GM18517 (cell line): ENCODE measurements around the gene ZNF217.
"Not testable (repeated sequence)": the region's sequence is repeated elsewhere in the genome, so short reads cannot be mapped to it uniquely, and the experiment has no call there.

Experiments
- ATAC-seq: cut with Tn5 transposase; IDR thresholded peaks from one replicate; pipeline ENCODE4 v1.9.1; 2021; ENCODE audit warnings: mild to moderate bottlenecking, moderate library complexity; ENCODE audit not compliant: unreplicated experiment

Gene ZNF217

DNA sequence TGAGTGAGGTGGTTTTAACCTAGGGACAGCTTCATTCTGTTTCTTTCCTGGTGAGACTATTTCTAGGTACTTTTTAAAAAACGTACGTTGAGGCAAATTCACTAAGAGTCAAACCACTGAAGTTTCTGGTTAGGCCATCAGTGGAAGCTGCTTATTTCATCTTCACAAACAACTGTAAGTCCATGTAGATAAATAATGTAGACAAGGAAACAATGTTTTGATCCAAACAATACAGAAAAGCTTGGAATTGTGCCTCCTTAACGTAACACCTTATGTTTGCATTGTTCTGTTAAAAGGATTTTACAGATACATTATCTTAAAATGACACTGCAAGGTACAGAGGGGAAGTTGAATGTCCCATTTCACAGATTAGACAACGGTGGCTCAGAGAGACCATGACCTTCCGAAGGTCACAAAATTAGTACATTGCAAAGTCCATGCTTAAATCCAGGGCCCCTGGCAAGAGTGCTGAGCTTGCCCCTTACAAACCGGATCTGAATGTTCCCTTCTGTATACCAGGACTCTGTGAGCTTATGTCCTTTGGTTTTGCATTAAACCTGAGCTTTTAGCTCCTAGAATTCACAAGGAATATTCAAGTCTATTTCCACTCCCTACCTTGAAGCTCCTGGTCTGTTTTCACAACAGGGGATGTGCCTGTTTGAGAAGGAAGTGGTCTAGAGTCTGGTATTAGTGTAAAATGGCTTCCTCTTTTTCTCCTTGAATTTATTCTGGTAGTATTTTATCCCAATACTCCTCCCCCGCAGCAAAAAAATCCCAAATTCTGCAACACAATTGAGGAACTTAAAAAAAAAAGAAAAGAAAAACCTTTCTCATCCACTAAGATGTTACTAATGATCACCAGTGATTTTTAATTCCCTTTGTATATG, 28.9 kb upstream of the ZNF217 start:
- ATAC-seq: no peak

DNA sequence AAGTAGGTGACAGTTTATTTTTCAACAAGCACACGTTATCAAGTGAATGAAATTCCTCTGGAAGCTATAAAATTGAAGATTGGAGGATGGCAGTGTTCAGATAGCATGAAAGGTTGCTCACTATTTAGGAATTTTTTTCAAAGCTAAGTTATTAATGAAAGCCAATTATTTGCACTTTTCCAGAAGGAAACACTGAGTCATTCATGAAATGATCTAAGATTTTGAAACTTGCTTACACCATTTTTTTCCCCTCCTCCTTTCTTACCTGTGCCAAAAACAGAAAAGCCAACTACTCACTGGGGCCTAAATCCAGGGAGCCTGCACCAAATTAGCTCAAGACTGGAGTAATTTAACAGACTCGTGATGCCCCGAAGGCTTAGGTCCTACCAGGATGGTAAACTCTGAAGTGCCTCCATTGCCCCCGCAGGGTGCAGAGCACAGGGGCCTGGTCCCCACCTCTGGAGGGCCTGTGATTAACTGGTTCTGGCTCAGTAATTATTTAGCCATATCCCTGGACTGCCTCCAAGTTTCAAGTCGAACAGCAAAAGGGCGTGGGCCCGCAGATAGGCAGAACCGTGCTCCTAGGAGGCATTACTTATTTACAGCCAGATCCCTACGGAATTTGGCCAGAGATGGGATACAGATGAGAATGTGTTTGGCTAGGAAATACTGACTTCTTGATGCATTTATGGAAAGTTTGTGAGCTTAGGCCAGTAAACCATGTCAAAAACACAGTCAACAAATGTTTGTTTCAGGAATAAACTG, 28.0 kb upstream of the ZNF217 start:
- no peak for ATAC-seq

DNA sequence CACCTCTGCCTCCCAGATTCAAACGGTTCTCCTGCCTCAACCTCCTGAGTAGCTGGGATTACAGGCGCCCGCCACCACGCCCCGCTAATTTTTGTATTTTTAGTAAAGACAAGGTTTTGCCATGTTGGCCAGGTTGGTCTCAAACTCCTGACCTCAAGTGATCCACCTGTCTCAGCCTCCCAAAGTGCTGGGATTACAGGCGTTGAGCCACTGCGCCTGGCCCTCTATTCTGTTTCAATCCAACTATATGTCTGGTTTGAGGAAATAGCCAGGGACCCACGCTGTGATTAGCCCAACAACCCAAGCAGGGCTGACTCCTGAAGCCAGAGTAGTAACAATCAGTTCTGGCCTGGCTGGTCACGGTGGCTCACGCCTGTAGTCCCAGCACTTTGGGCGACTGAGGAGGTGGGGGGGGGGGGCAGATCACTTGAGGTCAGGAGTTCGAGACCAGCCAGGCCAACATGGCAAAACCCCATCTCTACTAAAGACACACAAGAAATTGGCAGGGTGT, 24.9 kb upstream of the ZNF217 start:
- ATAC-seq: not testable (repeated sequence)

DNA sequence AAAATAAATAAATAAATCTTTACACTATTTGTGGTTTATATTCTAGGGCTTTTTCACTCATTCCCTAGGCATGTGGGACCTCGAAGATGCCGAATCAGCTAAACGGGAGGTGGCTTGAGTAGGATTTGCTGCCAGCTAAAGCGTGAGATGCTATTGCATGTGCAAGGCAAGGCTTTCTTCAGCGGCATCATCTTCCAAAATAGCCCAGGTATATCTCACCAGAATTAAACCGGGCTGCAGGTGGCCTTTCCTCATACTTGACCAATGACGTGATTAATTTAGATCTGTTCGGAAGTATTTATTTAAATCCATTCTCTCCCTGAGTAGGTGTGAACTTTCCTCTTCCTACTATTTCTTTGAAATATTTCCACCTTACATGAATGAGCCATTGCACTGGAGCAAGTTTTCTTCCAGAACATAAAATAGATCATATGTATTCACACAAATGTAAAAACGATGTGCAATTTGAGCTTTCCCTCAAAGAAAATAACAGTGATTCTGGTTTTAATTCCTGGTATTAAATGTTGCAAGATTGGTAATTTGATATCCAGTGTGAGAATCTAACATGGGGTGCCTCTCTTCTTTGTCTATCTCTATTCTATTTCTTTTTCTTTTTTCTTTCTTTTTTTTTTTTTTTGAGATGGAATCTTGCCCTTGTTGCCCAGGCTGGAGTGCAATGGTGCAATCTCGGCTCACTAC, 24.3 kb upstream of the ZNF217 start:
- ATAC-seq: no peak

DNA sequence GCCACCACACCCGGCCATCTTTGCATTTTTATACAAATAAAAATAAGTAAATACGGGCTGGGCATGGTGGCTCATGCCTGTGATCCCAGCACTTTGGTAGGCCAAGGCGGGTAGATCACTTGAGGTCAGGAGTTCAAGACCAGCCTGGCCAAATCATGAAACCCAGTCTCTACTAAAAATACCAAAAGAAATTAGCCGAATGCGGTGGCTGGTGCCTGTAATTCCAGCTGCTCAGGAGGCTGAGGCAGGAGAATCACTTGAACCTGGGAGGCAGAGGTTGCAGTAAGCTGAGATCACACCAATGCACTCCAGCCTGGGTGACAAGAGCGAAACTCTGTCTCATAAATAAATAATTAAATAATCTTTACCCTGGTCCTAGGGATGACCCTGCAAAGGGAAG, 22.9 kb upstream of the ZNF217 start:
- ATAC-seq: not testable (repeated sequence)

DNA sequence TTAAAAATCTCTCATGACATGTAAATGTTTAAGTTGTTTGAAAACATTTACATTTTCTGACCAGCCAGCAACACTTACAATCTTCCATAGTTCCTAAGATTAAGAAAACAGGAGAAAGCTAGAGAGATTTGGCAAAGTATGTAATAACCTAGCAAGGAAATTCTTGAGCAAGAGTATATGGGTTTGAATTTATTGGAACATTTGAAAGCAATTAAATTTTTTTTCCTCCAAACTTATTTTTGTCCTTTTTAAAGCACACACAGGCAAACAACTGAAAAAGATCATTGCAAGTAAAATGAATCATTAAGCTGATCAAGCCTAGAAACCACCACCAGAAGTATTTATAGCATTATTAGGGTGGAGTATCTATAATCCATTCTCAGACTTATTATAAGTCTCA, 20.1 kb upstream of the ZNF217 start:
- no peak for ATAC-seq

DNA sequence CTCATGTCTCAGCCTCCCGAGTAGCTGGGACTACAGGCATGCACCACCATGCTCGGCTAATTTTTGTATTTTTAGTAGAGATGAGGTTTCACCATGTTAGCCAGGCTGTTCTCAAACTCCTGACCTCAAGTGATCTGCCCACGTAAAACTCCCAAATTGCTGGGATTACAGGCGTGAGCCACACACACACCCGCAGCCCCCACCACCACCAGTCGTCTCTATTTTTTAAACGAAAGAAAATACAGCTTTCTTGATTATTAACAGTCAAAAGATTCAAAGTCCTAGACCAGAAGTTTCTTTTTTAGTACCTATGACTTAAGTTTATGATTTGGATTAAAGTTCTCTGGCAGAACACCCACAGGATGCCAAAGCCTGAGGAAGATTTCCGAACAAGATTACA, 18.6 kb upstream of the ZNF217 start:
- ATAC-seq: not testable (repeated sequence)

DNA sequence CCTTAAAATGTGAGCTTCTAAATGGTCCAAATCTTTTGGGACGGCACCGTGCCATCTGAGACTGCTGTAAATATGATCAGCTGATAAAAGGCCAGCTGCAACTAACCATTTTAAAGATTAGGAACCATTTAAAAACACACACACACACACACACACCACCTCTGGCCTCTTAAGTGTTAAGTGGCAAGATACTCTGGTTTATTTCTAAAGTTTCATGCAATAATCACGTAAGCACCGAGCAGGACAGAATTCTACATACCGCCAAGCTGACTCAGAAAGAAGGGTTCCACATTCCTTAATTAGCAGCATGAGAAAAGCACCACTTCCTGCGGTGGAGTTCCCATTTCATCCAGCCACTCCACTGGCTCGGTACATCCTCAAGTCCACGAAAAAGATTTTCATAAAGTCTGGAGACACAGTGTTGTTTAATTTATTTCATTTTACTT, 17.8 kb upstream of the ZNF217 start:
- peak; percentile 42 for ATAC-seq

DNA sequence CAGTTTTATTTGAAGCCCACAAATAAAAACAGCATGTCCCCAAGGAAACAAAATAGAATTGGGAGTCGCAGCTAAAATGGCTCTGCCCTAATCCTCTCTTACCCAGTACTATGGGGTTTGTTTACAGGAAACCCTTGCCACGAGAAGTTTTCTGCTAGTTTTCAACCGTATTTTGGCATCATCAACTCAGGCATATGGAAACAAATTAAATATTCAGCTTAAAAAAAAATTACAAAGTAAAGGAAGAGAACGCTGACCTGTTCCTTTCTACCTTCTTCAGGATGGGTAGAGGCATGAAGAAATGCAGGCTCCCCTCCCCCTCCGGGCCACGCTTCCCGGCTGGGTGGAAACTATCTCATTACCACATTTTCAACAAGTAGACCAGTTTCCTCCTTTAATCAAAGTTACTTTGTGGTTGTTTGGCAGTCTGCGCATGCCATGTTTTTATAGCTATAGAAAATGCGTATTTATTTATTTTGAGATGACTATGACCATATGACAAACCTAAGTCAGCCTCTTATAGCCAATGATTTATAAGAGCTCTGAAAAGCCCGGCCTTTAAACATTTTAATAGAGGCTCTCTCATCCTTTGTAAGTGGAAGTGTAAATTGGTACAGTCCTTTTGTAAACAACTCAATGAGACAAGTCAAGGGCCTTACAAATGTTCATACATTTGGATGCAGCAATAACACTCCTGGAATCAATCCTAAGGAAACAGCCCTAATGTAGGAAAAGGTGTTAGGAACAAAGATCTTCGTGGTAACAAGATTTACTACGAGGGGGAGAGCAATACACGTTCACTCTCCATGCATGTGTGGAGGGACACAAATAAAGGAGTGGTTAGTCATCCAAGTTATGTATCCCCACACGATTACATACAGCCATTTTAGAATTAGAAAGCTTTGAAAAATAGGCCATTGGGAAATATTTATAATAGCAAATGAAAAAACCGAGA, 16.1 kb upstream of the ZNF217 start:
- ATAC-seq: peak; percentile 49

DNA sequence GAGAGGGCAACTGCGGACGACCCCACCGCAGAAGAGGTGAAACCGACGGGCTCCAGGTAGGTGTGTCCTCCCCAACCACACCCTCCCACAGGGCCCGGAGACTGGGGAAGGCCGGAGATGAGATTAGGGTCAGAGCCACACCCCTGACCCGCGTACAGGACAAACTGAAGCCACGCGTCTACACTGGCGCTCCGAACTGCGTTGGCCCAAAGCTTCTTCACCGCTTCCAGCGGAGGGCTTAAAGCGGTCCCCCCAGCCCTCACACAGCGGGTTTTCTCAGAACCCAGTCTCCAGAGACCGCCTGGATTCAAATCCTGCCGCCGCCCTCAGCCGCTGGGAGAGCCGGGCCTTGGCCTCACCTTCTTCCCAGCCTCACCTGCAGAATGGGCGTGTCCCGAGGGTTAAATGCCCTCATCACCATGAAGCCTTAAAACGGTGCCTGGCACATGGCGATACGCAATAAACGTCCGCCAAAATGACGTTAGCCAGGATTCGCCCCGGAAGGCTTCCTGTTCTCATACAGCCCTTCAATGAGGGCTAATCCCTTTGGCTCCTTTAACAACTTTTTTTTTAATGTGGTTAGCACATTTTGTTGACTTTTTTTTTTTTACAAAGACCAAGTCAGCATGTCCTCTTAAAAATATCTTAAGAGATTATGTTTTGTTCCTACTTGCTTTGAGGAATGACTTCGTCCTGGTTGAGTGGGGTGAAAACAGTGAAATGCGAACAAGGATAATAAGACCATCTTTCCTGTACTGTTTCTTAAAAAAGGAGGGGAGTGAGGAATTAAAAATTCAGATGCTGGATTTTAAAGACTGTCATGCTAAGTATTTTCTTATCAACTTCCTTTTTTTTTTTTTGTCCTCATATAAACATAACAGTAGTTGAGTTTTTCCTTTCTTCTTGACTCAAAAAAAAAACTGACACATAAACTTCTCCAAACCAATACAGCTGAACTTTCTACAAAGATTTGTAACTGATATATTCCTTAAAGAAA, 15.1 kb upstream of the ZNF217 start:
- no peak for ATAC-seq

DNA sequence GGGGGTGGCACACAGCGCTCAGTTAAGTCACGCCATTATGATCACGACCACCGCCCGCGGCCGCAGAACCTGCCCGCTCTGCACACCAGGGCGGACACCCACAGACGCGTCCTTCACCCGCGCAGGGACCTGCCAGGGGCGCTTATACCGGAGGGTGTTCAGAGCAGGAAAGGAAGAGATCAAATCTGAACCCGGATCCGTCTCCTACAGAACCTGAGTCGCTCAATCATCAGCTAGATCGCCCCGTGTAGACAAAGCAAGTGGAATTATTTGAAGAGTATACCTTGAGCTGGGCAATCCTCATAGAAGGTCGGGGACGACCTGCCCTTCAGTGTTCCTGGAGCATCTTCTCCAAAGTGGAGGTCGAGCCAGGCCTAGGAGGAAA, 14.4 kb upstream of the ZNF217 start:
- no peak for ATAC-seq

DNA sequence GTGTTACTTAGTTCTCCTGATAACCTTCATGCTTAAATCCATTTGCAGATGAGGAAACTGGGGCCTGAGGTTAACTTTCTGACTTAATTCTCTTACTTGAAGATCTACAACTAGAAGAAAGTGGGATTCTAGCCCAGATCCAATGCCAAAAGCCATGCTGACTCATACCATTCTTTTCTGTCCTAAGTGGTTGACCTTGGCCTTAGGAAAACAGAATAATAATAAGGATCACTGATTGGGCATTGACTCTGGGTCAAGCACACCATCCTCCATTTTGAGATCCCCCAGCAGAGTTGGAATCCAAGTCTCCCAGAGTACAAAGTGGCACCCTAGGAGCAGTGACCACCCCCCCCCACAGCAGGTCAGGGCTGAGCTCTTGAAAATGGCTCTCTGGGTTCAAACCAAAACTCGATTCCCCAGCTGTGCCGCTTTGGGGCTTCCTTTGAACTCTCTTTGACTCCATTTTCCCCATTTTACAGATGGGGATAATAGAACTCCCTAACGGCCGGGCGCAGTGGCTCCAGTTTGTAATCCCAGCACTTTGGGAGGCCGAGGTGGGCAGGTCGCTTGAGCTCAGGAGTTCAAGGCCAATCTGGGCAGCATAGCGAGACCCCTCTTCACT, 12.8 kb upstream of the ZNF217 start:
- ATAC-seq: no peak

DNA sequence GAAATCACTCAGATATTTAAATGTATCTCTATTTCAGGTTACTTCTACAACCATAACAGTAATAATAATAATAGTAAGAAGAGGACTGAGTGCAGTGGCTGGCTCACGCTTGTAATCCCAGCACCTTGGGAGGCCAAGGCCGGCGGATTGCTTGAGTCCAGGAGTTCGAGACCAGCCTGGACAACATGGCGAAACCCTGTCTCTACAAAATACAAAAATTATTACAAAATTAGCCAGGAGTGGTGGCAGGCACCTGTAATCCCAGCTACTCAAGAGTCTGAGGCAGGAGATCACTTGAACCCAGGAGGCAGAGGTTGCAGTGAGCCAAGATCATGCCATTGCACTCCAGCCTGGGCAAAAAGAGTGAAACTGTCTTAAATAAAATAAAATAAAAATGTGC, 11.8 kb upstream of the ZNF217 start:
- not testable (repeated sequence) for ATAC-seq

DNA sequence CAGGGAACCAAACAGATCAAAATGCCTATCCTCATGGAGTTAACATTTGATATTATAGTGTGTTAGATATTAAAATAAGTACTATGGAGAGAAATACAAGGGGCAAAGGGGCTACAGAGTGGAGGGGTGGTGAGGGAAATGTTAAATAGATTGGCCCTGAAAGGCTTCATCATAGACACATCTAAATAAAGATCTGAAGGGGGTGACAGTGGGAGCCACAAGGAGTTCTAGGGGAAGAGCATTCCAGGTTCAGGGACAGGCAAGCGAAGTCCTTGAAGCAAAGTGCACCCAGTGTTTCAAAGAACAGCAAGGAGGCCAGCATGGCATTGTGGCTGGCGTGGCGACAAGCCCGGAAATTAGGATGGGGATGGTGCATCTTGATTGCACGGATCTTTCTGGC, 11.2 kb upstream of the ZNF217 start:
- not testable (repeated sequence) for ATAC-seq

DNA sequence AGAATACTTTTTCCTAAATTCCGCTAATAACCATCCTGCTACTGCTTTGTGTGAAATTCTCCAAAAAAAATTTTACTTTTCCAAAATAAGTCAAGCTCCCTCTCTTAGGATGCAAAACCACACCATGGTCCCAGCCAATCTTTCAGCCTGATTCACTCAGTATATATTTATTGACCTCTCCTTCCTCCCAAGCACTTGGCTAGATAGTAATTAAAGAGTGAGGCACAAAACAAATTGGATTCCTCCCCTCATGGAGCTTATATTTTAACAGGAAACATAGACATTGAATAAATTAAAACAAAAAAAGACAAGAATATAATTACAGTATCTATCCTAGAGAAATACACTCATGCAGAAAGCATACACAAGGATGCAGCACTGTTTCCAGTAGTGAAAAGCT, 9.0 kb upstream of the ZNF217 start:
- ATAC-seq: no peak

DNA sequence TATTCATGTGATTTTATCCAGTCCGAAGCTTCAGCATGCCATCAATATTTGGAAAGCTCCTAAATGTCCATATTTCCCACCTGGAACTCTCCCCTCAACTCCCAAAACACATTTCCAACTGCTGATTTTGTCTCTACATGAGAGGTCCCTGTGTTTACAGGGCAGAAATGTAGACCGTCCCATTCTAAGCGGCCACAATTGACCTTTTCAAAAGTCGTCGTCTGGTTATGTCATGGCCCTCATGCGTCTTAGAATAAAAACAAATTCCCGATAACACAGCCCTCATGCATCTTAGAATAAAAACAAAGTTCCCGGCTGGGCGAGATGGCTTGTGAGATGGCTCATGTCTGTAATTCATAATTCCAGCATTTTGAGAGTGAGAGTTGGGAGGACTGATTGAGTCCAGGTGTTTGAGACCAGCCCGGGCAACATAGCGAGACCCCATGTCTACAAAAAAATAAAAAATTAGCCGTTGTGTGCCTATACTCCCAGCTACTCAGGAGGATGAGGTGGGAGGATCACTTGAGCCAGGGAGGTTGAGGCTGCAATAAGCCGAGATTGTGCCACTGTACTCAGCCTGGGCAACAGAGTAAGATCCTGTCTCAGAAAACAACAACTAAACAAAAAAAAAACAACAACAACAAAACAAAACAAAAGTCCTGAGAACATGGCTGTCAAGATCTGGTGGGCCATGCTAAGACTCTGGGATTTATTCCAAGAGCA, 6.4 kb upstream of the ZNF217 start:
- no peak for ATAC-seq

DNA sequence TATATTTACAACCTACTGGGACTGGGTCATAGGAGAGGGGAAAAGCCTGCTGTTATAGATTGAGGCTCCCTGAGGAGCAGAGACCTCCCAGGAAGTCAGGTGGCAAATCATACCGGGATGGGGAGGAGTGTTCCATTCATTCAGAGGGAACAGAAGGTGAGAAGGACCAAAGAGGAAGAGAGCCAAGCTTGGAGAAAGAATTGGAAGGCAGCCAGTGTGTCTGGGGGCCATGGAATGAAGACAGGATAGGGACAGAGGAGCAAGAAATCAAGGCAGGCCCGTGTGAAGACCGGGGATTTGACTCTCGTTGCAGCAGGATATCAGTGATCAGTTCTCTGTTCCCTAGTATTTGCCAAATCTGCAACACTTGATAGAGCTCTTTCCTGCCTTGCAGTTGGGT, 5.7 kb upstream of the ZNF217 start:
- ATAC-seq: no peak

DNA sequence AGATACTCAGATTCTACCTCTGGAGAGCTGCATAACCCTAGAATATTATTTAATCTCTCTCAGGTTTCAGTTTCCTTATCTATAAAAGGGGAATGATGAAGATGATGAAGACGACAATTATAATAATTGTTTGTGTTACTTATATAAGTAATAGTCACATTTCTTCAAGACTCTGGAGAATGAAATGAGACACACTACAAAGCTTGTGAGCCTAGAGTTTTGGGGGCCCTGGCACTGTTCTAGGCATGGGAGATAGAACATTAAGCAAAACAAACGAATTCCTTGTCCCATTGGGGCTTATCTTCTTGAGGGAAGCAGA, 5.4 kb upstream of the ZNF217 start:
- no peak for ATAC-seq
